OCI-LY7 (cell line): ENCODE data around the gene GPR139.

Experiments used
- CTCF ChIP-seq: fragments of 200-600 bp; sonication (generic); conservative IDR thresholded peaks from 2 replicates; pipeline ENCODE4 v1.5.1; 2014; ENCODE audit warnings: mild to moderate bottlenecking, antibody characterized with exemption, low read length, moderate library complexity, mixed read lengths
- EZH2phosphoT487 ChIP-seq: fragments of 200-600 bp; sonication (generic); IDR thresholded peaks from 2 replicates; pipeline ENCODE4 v1.6.1; 2018; ENCODE audit warnings: low read depth, borderline replicate concordance, mild to moderate bottlenecking, mixed run types, antibody characterized with exemption, low read length, moderate library complexity, mixed read lengths

GRCh38 chr16:20026361-20027072, 47.2 kb downstream of the GPR139 start:
- TF ChIP-seq CTCF: no peak
- TF ChIP-seq EZH2phosphoT487: no peak
